ENCODE data around the gene MAPK7. TPM values are rescaled to one million over a fixed set of nuclear protein-coding genes. Genes with fewer than 3 reads are reported as not detected.

The MAPK7 gene
- total RNA-seq, 2 donors from 2014 or later = 22.3 to 43.1 TPM

DNA sequence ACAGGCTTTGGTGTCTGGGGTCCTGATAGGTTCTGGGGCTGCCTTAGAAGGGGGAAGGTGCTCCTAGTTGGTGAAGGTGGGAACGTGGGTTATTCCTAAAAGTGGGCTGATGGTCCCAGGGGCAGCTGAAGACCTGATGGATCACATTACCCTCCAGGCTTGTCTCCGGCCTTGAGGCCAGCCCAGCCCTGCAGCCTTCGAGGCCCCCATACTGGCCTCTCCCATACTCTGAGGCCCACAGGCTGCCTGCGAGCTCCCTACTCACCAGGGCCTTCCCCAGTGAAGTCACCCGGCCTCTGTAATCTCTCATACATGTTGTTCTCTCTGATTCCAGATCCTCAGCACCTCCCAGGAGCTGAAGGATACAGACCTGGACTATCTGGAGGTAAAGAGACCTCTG, 35.5 kb downstream of the MAPK7 start:
- no peak overlapping the region for H3K4me3 ChIP-seq
- no peaks in the 10 kb centered on the region for H3K36me3 ChIP-seq
- WGBS = 88% methylated on average over 5 of the region's 5 CpGs
- H3K27me3 ChIP-seq (replicated peaks; ENCODE audit: insufficient read depth) = no peaks in the 10 kb centered on the region
- no peaks in the 10 kb centered on the region for H3K4me1 ChIP-seq (replicated peaks)
- intact Hi-C loops (cut with DNase I) = no loop called here
- TF ChIP-seq, protein P1, sequence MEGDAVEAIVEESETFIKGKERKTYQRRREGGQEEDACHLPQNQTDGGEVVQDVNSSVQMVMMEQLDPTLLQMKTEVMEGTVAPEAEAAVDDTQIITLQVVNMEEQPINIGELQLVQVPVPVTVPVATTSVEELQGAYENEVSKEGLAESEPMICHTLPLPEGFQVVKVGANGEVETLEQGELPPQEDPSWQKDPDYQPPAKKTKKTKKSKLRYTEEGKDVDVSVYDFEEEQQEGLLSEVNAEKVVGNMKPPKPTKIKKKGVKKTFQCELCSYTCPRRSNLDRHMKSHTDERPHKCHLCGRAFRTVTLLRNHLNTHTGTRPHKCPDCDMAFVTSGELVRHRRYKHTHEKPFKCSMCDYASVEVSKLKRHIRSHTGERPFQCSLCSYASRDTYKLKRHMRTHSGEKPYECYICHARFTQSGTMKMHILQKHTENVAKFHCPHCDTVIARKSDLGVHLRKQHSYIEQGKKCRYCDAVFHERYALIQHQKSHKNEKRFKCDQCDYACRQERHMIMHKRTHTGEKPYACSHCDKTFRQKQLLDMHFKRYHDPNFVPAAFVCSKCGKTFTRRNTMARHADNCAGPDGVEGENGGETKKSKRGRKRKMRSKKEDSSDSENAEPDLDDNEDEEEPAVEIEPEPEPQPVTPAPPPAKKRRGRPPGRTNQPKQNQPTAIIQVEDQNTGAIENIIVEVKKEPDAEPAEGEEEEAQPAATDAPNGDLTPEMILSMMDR (IDR thresholded peaks at IDR 0.05) = no peak
- no peak for TF ChIP-seq POLR2A (IDR thresholded peaks at IDR 0.05)
- no peak for TF ChIP-seq POLR2AphosphoS5 (IDR thresholded peaks at IDR 0.05)
- DNase-seq (ENCODE audit: low spot score) = no peak
- H3K27ac ChIP-seq = no peak overlapping the region
- no peaks in the 10 kb centered on the region for H3K9me3 ChIP-seq

DNA sequence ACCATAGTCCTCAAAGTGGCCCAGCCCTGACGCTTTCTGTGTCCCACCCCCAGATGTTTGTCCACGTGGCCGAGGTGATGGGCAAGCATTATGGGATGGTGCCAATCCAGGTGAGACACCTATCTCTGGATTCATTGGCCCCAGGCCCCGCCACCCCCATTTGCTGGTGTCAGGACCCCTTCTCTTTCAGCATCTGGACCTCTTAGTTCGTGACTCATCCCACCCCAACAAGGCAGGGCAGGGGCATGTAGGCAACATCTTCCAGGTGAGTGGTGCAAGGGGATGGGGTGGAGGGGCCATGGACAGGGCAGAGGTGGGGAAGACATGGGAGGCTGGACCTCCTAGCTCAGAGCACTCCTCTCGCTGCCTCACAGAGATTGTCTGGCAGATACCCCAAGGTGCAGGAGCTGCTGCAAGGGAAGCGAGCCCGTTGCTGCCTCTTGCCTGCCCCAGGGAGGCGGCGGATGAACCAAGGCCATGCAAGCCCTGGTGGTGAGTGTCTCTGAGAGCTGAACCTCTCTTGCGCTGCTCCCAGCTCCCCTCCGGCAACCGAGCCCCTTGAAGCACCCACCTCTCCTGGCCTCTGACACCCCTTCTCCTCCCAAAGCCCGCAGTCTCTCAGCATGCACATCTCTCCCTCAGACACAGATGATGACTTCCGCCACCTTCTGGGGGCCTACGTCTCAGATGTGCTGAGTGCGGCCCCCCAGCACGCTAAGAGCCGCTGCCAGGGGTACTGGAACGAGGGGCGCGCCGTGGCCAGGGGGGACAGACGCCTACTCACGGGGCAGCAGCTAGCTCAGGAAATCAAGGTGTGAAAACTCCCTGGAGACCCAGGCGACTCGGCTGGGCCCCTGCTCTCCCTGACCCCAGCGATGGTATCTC, 36.3 kb downstream of the MAPK7 start:
- intact Hi-C loops (cut with DNase I) = no loop called here
- Histone ChIP-seq H3K36me3 (no peaks in the 10 kb centered on the region), H3K4me3 (no peak overlapping the region), H3K4me1 (replicated peaks) (no peaks in the 10 kb centered on the region), H3K27me3 (replicated peaks; ENCODE audit: insufficient read depth) (no peaks in the 10 kb centered on the region), H3K27ac (no peak overlapping the region), H3K9me3 (no peaks in the 10 kb centered on the region)
- 84% methylated on average over 26 of the region's 28 CpGs for WGBS
- TF ChIP-seq POLR2A (IDR thresholded peaks at IDR 0.05) (no peak), POLR2AphosphoS5 (IDR thresholded peaks at IDR 0.05) (no peak)
- DNase-seq (ENCODE audit: low spot score) = no peak

DNA sequence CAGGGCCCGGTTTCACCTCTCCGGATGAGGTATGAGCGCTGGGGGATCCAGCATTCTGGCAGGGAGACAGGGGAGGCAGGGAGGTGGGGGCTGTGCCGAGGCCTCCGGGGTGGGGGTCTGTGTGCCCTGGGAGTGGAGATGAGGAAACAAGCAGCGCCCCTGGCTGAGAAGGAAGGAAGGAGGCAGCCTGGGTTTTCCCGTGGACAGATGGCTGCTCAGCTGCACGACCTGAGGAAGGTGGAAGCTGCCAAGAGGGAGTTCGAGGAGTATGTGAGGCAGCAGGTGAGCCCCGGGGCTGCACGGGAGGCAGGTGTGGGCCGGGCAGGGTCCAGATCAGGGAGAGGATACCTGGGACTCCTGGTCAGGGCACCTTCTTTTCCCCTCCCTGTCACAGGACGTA, 37.0 kb downstream of the MAPK7 start:
- H3K4me3 ChIP-seq = no peak overlapping the region
- TF ChIP-seq POLR2AphosphoS5 (IDR thresholded peaks at IDR 0.05) = no peak
- no peaks in the 10 kb centered on the region for H3K27me3 ChIP-seq (replicated peaks; ENCODE audit: insufficient read depth)
- H3K9me3 ChIP-seq = no peaks in the 10 kb centered on the region
- WGBS = 62% methylated on average over 13 of the region's 13 CpGs
- intact Hi-C loops (cut with DNase I) = no loop called here
- no peaks in the 10 kb centered on the region for H3K4me1 ChIP-seq (replicated peaks)
- H3K27ac ChIP-seq = no peak overlapping the region
- DNase-seq (ENCODE audit: low spot score) = no peak
- H3K36me3 ChIP-seq = no peaks in the 10 kb centered on the region

DNA sequence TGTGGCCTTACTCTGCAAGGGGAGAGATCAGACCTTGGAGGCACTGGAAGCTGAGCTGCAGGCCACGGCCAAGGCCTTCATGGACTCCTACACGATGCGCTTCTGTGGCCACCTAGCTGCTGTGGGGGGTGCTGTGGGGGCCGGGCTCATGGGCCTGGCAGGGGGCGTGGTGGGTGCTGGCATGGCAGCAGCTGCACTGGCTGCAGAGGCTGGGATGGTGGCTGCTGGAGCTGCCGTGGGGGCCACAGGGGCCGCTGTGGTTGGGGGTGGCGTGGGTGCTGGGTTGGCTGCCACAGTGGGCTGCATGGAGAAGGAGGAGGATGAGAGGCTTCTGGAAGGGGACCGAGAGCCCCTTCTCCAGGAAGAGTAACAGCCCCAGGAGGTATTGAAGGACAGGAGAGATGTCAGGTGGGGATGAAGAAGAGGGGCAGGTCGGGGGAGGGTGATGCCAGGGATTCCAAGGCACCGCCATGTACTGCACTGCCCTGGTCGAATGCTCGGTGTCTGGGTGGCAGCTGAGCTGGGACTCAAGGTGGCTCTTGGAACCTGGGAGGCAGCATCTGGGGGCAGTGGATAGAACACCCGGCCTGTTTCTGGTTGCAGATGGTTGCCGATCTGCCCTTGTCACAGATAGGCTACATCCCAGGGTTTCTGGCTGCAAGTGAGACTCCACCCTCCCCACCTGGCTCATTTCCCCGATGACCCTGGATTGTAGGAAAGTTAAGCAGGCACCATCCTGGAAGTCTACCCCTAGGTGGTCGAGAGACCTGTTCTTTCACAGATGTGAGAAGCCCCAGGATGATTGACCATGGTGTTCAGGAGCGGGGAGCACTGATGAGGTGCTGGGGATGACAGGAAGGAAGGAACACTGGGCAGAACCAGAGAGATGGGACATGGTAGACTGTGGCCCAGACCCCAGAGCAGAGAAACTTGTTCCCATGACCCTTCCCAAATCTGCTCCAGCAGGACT, 37.8 kb downstream of the MAPK7 start:
- H3K27ac ChIP-seq = no peak overlapping the region
- intact Hi-C loops (cut with DNase I) = no loop called here
- DNase-seq (ENCODE audit: low spot score) = no peak
- no peaks in the 10 kb centered on the region for H3K27me3 ChIP-seq (replicated peaks; ENCODE audit: insufficient read depth)
- no peaks in the 10 kb centered on the region for H3K4me1 ChIP-seq (replicated peaks)
- no peak overlapping the region for H3K4me3 ChIP-seq
- no peaks in the 10 kb centered on the region for H3K36me3 ChIP-seq
- WGBS = 91% methylated on average over 18 of the region's 18 CpGs
- no peaks in the 10 kb centered on the region for H3K9me3 ChIP-seq
- TF ChIP-seq, protein P1 (IDR thresholded peaks at IDR 0.05) = no peak
- TF ChIP-seq POLR2AphosphoS5 (IDR thresholded peaks at IDR 0.05) = no peak
- no peak for TF ChIP-seq POLR2A (IDR thresholded peaks at IDR 0.05)

DNA sequence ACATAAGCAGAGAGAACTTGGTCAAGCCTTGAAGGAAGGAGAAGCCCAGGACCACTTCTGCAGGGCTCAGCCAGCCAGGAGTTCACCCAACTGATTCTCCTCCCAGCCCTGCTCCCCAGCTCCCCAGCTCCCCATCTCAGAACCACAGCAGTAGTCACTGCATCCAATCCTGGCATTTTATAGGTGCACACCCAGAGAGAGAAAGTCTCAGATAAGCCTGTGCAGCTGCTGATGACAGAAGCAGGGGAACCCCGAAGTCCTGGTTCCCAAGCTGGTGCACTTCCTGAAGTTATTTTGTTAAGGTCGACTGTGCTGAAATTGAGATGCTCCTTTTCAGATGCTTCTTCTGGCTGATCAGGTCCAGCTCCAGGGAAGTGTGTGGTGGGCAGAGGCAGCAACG, 39.3 kb downstream of the MAPK7 start:
- H3K27ac ChIP-seq = no peak overlapping the region
- no peak for DNase-seq (ENCODE audit: low spot score)
- H3K4me3 ChIP-seq = no peak overlapping the region
- no peaks in the 10 kb centered on the region for H3K4me1 ChIP-seq (replicated peaks)
- H3K9me3 ChIP-seq = no peaks in the 10 kb centered on the region
- TF ChIP-seq POLR2A (IDR thresholded peaks at IDR 0.05) = no peak
- TF ChIP-seq POLR2AphosphoS5 (IDR thresholded peaks at IDR 0.05) = no peak
- TF ChIP-seq, protein P1 (IDR thresholded peaks at IDR 0.05) = no peak
- no peaks in the 10 kb centered on the region for H3K27me3 ChIP-seq (replicated peaks; ENCODE audit: insufficient read depth)
- WGBS = 67% methylated on average over 3 of the region's 3 CpGs
- H3K36me3 ChIP-seq = no peaks in the 10 kb centered on the region
- intact Hi-C loops (cut with DNase I) = no loop called here

Measured in prostate gland (tissue), 2 donors.